Suprapubic skin (tissue), 3 donors: Measurements from ENCODE around the gene TRIM68.

ENCODE experiments used
- CTCF ChIP-seq, 2 donors: fragments of 200-600 bp in 1 of 2; fragments of 450-650 bp in 1 of 2; sonication (generic) in 1 of 2; IDR thresholded peaks; one replicate each; pipeline ENCODE4 v1.5.1; 2016 to 2019; ENCODE audit warnings: antibody characterized with exemption in 2 of 2, mild to moderate bottlenecking in 1 of 2, moderate library complexity in 1 of 2
- POLR2A ChIP-seq, 2 donors: fragments of 450-650 bp; IDR thresholded peaks; one replicate each; pipeline ENCODE4 v1.6.1; 2017; ENCODE audit warnings: antibody characterized with exemption in 2 of 2, mild to moderate bottlenecking in 2 of 2, moderate library complexity in 2 of 2

GRCh38 chr11:4644233-4644632 is 36.2 kb upstream of the TRIM68 start:
- TF ChIP-seq CTCF (IDR thresholded peaks at IDR 0.05) (no peak), POLR2A (IDR thresholded peaks at IDR 0.05) (no peak)
